ENCODE measurements around the gene LRP5.

- TF ChIP-seq CTCF (IDR thresholded peaks at IDR 0.05; ENCODE audit: low read depth, low read length, poor library complexity, severe bottlenecking) (no peak), EZH2phosphoT487 (IDR thresholded peaks at IDR 0.05; ENCODE audit: borderline replicate concordance, low read length) (no peak)
Observed at GRCh38 chr11:68326334-68327215, 14.2 kb downstream of the LRP5 start.
